DND-41 (cell line): Measurements from ENCODE around the gene HAUS8.

Source experiments
- ATAC-seq: fragments of 200-7000 bp; cut with Tn5 transposase; 3 replicates; pipeline ENCODE4 v1.9.1; 2021; ENCODE audit warnings: low read depth; ENCODE audit not compliant: insufficient read depth
- DNase-seq: peaks from one replicate; pipeline ENCODE4 v3.0.0-alpha.2; 2020
- H2AFZ ChIP-seq: 2 replicates; pipeline ENCODE4 v1.6.0; 2012; ENCODE audit warnings: low read depth, low read length
- H3K27ac ChIP-seq: 2 replicates; pipeline ENCODE4 v1.5.1; 2012; ENCODE audit warnings: low read length, inconsistent platforms
- H3K27me3 ChIP-seq: fragments of 200-600 bp; sonication (generic); 2 replicates; pipeline ENCODE4 v1.6.0; 2012; ENCODE audit warnings: low read length, mild to moderate bottlenecking, inconsistent platforms; ENCODE audit not compliant: insufficient read depth, poor library complexity
- H3K36me3 ChIP-seq: 2 replicates; pipeline ENCODE4 v1.5.1; 2012; ENCODE audit warnings: low read length, inconsistent platforms; ENCODE audit not compliant: insufficient read depth
- H3K4me1 ChIP-seq: 2 replicates; pipeline ENCODE4 v1.5.1; 2012; ENCODE audit warnings: mild to moderate bottlenecking, low read length; ENCODE audit not compliant: insufficient read depth
- H3K4me2 ChIP-seq: 2 replicates; pipeline ENCODE4 v1.6.0; 2012; ENCODE audit warnings: mild to moderate bottlenecking, moderate library complexity, low read length, inconsistent platforms; ENCODE audit not compliant: insufficient read depth
- H3K4me3 ChIP-seq, 2 experiments: fragments of 200-600 bp in 1 of 2; shearing (Covaris generic) in 1 of 2; 2 replicates each; pipeline ENCODE4 v1.5.1; 2012 to 2016; ENCODE audit warnings: inconsistent platforms in 2 of 2, low read length in 2 of 2, mild to moderate bottlenecking in 2 of 2, low read depth in 1 of 2, moderate library complexity in 1 of 2
- H3K79me2 ChIP-seq: 2 replicates; pipeline ENCODE4 v1.6.0; 2012; ENCODE audit warnings: low read length, inconsistent platforms; ENCODE audit not compliant: insufficient read depth
- H3K9ac ChIP-seq: 2 replicates; pipeline ENCODE4 v1.6.0; 2012; ENCODE audit warnings: low read depth, mild to moderate bottlenecking, inconsistent platforms, low read length, moderate library complexity
- H3K9me3 ChIP-seq: 2 replicates; pipeline ENCODE4 v1.5.1; 2012; ENCODE audit warnings: low read length, moderate library complexity, mild to moderate bottlenecking, inconsistent platforms; ENCODE audit not compliant: insufficient read depth, severe bottlenecking
- H4K20me1 ChIP-seq: 2 replicates; pipeline ENCODE4 v1.6.0; 2012; ENCODE audit warnings: low read length; ENCODE audit not compliant: insufficient read depth
- CTCF ChIP-seq: IDR thresholded peaks from 2 replicates; pipeline ENCODE4 v1.5.1; 2012; ENCODE audit warnings: borderline replicate concordance, low read length, moderate library complexity, mild to moderate bottlenecking; ENCODE audit not compliant: poor library complexity, severe bottlenecking; ENCODE audit errors: extremely low read depth
- EZH2 ChIP-seq: IDR thresholded peaks from 3 replicates; pipeline ENCODE4 v1.6.1; 2012; ENCODE audit warnings: borderline replicate concordance, low read depth, mild to moderate bottlenecking, moderate library complexity, low read length, inconsistent platforms; ENCODE audit not compliant: severe bottlenecking

Gene HAUS8

GRCh38 chr19:17058236-17058635 is 17.0 kb downstream of the HAUS8 start:
- H3K27me3 ChIP-seq = no peaks in the 10 kb centered on the region
- no peak overlapping the region for H3K9ac ChIP-seq
- no peak for DNase-seq
- peaks cover 9% of the 10 kb centered on the region for H3K9me3 ChIP-seq
- peaks cover 36% of the 10 kb centered on the region for H3K79me2 ChIP-seq
- H3K36me3 ChIP-seq = peaks cover 94% of the 10 kb centered on the region
- ATAC-seq = no peak
- H3K4me2 ChIP-seq = no peak overlapping the region
- TF ChIP-seq EZH2 (no peak), CTCF (no peak)
- no peak overlapping the region for H3K4me3 ChIP-seq
- H3K27ac ChIP-seq = no peak overlapping the region
- H2AFZ ChIP-seq = no peak overlapping the region
- H3K4me1 ChIP-seq = no peaks in the 10 kb centered on the region
- H4K20me1 ChIP-seq = no peaks in the 10 kb centered on the region; the same call in 1 of the 2 replicates

GRCh38 chr19:17055636-17056035 is 19.6 kb downstream of the HAUS8 start:
- peaks cover 11% of the 10 kb centered on the region; the same call in 1 of the 2 replicates for H3K79me2 ChIP-seq
- ATAC-seq (no peak), DNase-seq (no peak)
- H3K4me1 ChIP-seq = no peaks in the 10 kb centered on the region
- H3K9me3 ChIP-seq = peaks cover 9% of the 10 kb centered on the region
- no peak overlapping the region for H3K9ac ChIP-seq
- H2AFZ ChIP-seq = no peak overlapping the region
- H3K36me3 ChIP-seq = peaks cover 94% of the 10 kb centered on the region
- peaks cover 4% of the 10 kb centered on the region; the same call in 1 of the 2 replicates for H4K20me1 ChIP-seq
- no peaks in the 10 kb centered on the region for H3K27me3 ChIP-seq
- TF ChIP-seq EZH2 (no peak), CTCF (no peak)
- H3K4me3 ChIP-seq = no peak overlapping the region
- no peak overlapping the region for H3K27ac ChIP-seq
- no peak overlapping the region for H3K4me2 ChIP-seq

GRCh38 chr19:17054746-17055145 is 20.5 kb downstream of the HAUS8 start:
- H3K4me1 ChIP-seq = no peaks in the 10 kb centered on the region
- H4K20me1 ChIP-seq = peaks cover 4% of the 10 kb centered on the region; the same call in 1 of the 2 replicates
- peaks cover 4% of the 10 kb centered on the region; the same call in 1 of the 2 replicates for H3K79me2 ChIP-seq
- no peak overlapping the region for H3K4me2 ChIP-seq
- DNase-seq = no peak
- H3K4me3 ChIP-seq = no peak overlapping the region
- no peak for ATAC-seq
- H3K9ac ChIP-seq = no peak overlapping the region
- peaks cover 94% of the 10 kb centered on the region for H3K36me3 ChIP-seq
- peaks cover 9% of the 10 kb centered on the region for H3K9me3 ChIP-seq
- no peaks in the 10 kb centered on the region for H3K27me3 ChIP-seq
- H3K27ac ChIP-seq = no peak overlapping the region
- no peak overlapping the region for H2AFZ ChIP-seq
- TF ChIP-seq EZH2 = no peak
- no peak for TF ChIP-seq CTCF

GRCh38 chr19:17052439-17052838 is 22.8 kb downstream of the HAUS8 start:
- TF ChIP-seq CTCF (peak; percentile 65), EZH2 (no peak)
- DNase-seq = peak; percentile 27

More at GRCh38 chr19:17052439-17052838, 22.8 kb downstream of the HAUS8 start:
- no peak for ATAC-seq
- H4K20me1 ChIP-seq = peaks cover 4% of the 10 kb centered on the region; the same call in 1 of the 2 replicates
- no peaks in the 10 kb centered on the region for H3K9me3 ChIP-seq
- H3K4me2 ChIP-seq = no peak overlapping the region
- no peaks in the 10 kb centered on the region for H3K4me1 ChIP-seq
- no peaks in the 10 kb centered on the region for H3K79me2 ChIP-seq
- H3K36me3 ChIP-seq = peaks cover 89% of the 10 kb centered on the region
- no peak overlapping the region for H3K9ac ChIP-seq
- no peak overlapping the region for H3K27ac ChIP-seq
- no peak overlapping the region for H3K4me3 ChIP-seq
- H2AFZ ChIP-seq = no peak overlapping the region
- H3K27me3 ChIP-seq = no peaks in the 10 kb centered on the region
